Measurements from ENCODE around the gene PLAGL2. TPM values are rescaled to one million over a fixed set of nuclear protein-coding genes. Genes with fewer than 3 reads are reported as not detected.

PLAGL2 gene
- total RNA-seq, 1 donor from 2014 or later = 7.3 TPM

DNA sequence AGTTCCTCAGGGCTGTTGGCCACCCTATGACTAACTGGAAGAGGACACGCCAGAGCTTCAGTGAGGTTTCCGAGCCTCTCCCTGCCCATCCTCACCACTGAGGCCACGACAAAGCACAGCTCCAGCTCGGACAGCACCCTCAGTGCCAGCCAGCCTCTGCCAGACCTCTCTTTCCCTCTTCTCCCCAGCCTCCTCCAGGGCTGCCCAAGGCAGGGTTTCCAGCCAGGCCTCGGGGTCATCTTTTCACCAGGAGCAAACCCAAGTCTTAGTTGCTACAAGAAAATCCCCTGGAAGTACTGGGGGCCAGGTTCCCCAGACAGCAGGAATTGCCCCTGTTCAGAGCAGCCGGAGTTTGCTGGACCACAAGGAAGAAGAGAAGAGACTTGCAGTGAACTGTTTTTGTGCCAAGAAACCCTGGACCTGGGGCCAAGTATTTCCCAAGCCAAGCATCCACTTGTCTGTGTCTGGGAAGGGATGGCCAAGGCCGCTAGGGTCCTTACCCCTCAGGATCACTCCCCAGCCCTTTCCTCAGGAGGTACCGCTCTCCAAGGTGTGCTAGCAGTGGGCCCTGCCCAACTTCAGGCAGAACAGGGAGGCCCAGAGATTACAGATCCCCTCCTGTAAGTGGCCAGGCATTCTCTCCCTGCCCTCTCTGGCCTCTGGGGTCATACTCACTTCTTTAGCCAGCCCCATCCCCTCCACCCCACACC, 41.6 kb downstream of the PLAGL2 start:
- no peak overlapping the region for H3K27ac ChIP-seq (replicated peaks)
- H3K4me3 ChIP-seq = no peak overlapping the region
- peaks cover 8% of the 10 kb centered on the region for H3K4me1 ChIP-seq
- no peaks in the 10 kb centered on the region for H3K9me3 ChIP-seq (replicated peaks)
- H3K27me3 ChIP-seq (ENCODE audit: low read depth) = no peaks in the 10 kb centered on the region
- intact Hi-C loops (cut with micrococcal nuclease) = no loop called here
- H3K36me3 ChIP-seq = peaks cover 51% of the 10 kb centered on the region
- TF ChIP-seq, protein P1, sequence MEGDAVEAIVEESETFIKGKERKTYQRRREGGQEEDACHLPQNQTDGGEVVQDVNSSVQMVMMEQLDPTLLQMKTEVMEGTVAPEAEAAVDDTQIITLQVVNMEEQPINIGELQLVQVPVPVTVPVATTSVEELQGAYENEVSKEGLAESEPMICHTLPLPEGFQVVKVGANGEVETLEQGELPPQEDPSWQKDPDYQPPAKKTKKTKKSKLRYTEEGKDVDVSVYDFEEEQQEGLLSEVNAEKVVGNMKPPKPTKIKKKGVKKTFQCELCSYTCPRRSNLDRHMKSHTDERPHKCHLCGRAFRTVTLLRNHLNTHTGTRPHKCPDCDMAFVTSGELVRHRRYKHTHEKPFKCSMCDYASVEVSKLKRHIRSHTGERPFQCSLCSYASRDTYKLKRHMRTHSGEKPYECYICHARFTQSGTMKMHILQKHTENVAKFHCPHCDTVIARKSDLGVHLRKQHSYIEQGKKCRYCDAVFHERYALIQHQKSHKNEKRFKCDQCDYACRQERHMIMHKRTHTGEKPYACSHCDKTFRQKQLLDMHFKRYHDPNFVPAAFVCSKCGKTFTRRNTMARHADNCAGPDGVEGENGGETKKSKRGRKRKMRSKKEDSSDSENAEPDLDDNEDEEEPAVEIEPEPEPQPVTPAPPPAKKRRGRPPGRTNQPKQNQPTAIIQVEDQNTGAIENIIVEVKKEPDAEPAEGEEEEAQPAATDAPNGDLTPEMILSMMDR (IDR thresholded peaks at IDR 0.05; ENCODE audit: borderline replicate concordance) = no peak
- no peak for DNase-seq

DNA sequence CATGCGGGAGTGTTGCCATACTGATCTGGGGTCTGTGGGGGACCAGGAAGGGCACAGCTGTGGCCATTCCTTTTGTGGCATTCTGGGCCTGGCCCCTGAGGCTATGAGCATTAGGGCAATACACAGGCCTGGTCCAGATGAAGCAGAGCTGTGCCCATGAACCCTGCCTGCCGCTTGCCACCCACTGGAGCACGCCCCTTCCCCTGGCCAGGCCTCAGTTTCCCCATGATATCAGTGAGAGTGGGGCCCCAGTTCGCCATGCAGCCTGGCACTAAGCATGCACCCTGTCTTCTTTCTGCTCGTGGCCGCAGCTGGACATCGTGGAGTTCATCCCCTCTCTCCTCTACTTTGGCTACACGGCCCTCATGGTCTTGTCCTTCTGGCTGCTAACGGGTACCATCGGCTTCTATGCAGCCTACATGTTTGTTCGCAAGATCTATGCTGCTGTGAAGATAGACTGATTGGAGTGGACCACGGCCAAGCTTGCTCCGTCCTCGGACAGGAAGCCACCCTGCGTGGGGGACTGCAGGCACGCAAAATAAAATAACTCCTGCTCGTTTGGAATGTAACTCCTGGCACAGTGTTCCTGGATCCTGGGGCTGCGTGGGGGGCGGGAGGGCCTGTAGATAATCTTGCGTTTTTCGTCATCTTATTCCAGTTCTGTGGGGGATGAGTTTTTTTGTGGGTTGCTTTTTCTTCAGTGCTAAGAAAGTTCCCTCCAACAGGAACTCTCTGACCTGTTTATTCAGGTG, 42.4 kb downstream of the PLAGL2 start:
- TF ChIP-seq, protein P1 (IDR thresholded peaks at IDR 0.05; ENCODE audit: borderline replicate concordance) = no peak
- Histone ChIP-seq H3K27ac (replicated peaks) (no peak overlapping the region), H3K36me3 (peaks cover 60% of the 10 kb centered on the region), H3K4me3 (no peak overlapping the region), H3K27me3 (ENCODE audit: low read depth) (no peaks in the 10 kb centered on the region), H3K4me1 (peaks cover 8% of the 10 kb centered on the region), H3K9me3 (replicated peaks) (no peaks in the 10 kb centered on the region)
- intact Hi-C loops (cut with micrococcal nuclease) = no loop called here
- no peak for DNase-seq

DNA sequence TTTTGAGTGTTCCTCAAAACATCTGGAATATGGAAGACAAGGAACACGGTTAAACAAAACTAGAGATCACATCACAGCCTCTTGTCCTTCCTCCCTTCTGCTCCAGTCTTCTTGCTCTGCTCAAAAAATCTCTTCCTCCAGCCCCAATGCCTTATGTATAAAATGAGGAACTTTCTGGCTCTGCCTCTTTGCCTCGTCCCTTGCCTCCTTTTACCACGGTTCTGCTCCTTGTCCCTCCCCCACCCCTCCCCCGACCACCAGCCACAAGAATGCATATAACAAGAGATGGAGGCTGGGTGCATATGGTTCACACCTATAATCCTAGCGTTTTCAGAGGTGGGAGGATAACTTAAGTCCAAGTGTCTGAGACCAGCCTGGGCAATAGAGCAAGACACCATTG, 43.6 kb downstream of the PLAGL2 start:
- H3K4me1 ChIP-seq = peaks cover 2% of the 10 kb centered on the region
- no peak for DNase-seq
- H3K27me3 ChIP-seq (ENCODE audit: low read depth) = no peaks in the 10 kb centered on the region
- TF ChIP-seq, protein P1 (IDR thresholded peaks at IDR 0.05; ENCODE audit: borderline replicate concordance) = no peak
- intact Hi-C loops (cut with micrococcal nuclease) = no loop called here
- H3K4me3 ChIP-seq = no peak overlapping the region
- H3K36me3 ChIP-seq = peaks cover 72% of the 10 kb centered on the region
- H3K27ac ChIP-seq (replicated peaks) = no peak overlapping the region
- H3K9me3 ChIP-seq (replicated peaks) = no peaks in the 10 kb centered on the region

DNA sequence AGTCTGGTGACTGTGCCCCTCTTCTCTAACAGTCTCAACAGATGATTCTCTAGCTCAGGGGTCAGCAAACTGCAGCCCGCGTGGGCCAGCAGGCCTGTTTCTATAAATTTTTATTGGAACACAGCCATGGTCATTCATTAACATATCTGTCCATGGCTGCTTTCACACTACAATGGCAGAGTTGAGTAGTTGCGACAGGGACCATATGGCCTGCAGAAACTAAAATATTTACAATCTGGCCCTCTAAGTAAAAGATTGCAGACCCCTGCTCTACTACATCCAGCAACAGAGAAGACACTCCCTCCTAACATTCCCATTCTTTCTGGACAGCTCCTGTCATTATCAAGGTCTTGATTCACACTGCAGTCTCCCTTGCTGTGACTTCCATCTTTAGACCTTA, 45.2 kb downstream of the PLAGL2 start:
- peaks cover 88% of the 10 kb centered on the region for H3K36me3 ChIP-seq
- intact Hi-C loops (cut with micrococcal nuclease) = no loop called here
- no peaks in the 10 kb centered on the region for H3K4me1 ChIP-seq
- TF ChIP-seq, protein P1 (IDR thresholded peaks at IDR 0.05; ENCODE audit: borderline replicate concordance) = no peak
- no peak for DNase-seq
- no peaks in the 10 kb centered on the region for H3K9me3 ChIP-seq (replicated peaks)
- no peak overlapping the region for H3K4me3 ChIP-seq
- H3K27ac ChIP-seq (replicated peaks) = no peak overlapping the region
- no peaks in the 10 kb centered on the region for H3K27me3 ChIP-seq (ENCODE audit: low read depth)

DNA sequence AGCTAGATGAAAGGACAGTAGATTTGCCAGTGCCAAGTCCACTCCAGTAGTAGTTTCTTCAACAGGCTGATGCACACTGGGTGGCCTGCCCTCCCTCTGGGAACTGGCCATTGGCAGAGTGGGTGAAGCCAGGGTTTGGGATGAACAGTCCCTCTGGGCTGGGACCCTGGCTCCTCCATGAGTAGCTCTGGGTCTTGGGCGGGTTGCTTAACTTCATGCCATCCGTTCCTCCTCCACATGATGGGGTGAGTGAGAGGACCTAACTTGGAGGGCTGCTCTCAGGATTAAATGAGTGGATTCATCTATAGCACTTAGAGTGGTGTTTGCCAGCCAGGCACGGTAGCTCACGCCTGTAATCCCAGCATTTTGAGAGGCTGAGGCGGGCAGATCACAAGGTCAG, 47.2 kb downstream of the PLAGL2 start:
- H3K9me3 ChIP-seq (replicated peaks) = no peaks in the 10 kb centered on the region
- TF ChIP-seq, protein P1 (IDR thresholded peaks at IDR 0.05; ENCODE audit: borderline replicate concordance) = no peak
- peaks cover 6% of the 10 kb centered on the region for H3K4me1 ChIP-seq

More for the DNA sequence above, 47.2 kb downstream of the PLAGL2 start:
- DNase-seq = no peak
- Histone ChIP-seq H3K27me3 (ENCODE audit: low read depth) (no peaks in the 10 kb centered on the region), H3K36me3 (peaks cover 79% of the 10 kb centered on the region), H3K4me3 (no peak overlapping the region), H3K27ac (replicated peaks) (no peak overlapping the region)
- intact Hi-C loops (cut with micrococcal nuclease) = no loop called here
